Measurements from ENCODE around the gene NINJ1.
A peak's percentile ranks its signal among the peaks of the same experiment; 100 is the strongest.

Gene NINJ1

GRCh38 chr9:93099551-93100275 lies 34.3 kb downstream of the NINJ1 start:
- no peak for DNase-seq

GRCh38 chr9:93098236-93098946 lies 35.7 kb downstream of the NINJ1 start:
- peak; percentile 95 for DNase-seq

GRCh38 chr9:93097511-93098201 lies 36.4 kb downstream of the NINJ1 start:
- no peak for DNase-seq

- DNase-seq = no peak
Observed at GRCh38 chr9:93096811-93097382, 37.2 kb downstream of the NINJ1 start.

- peak; percentile 15 for DNase-seq
Observed at GRCh38 chr9:93096131-93096802, 37.8 kb downstream of the NINJ1 start, which contains the start of gene CARD19. CARD19 (plus strand) TSS chr9:93096217; CDS start chr9:93096346, 129 bp downstream.

GRCh38 chr9:93095205-93096130 lies 38.6 kb downstream of the NINJ1 start:
- DNase-seq = peak; percentile 97

- peak; percentile 14 for DNase-seq
Observed at GRCh38 chr9:93094658-93095204, 39.3 kb downstream of the NINJ1 start.

GRCh38 chr9:93093877-93094657 lies 40.0 kb downstream of the NINJ1 start:
- no peak for DNase-seq

- DNase-seq = no peak
Observed at GRCh38 chr9:93093127-93093876, 40.7 kb downstream of the NINJ1 start.

- no peak for DNase-seq
Observed at GRCh38 chr9:93092251-93092991, 41.6 kb downstream of the NINJ1 start.

GRCh38 chr9:93091453-93092081 lies 42.5 kb downstream of the NINJ1 start:
- DNase-seq = peak; percentile 87

- DNase-seq = no peak
Observed at GRCh38 chr9:93091056-93091452, 43.0 kb downstream of the NINJ1 start.

GRCh38 chr9:93090091-93090655 lies 43.9 kb downstream of the NINJ1 start:
- no peak for DNase-seq

- no peak for DNase-seq
Observed at GRCh38 chr9:93089481-93089991, 44.5 kb downstream of the NINJ1 start.

- DNase-seq = no peak
Observed at GRCh38 chr9:93089024-93089423, 45.0 kb downstream of the NINJ1 start.

GRCh38 chr9:93088656-93089015 lies 45.4 kb downstream of the NINJ1 start:
- no peak for DNase-seq

- no peak for DNase-seq
Observed at GRCh38 chr9:93087971-93088655, 45.9 kb downstream of the NINJ1 start.
